Measurements from ENCODE around the gene PRG2.

DNA sequence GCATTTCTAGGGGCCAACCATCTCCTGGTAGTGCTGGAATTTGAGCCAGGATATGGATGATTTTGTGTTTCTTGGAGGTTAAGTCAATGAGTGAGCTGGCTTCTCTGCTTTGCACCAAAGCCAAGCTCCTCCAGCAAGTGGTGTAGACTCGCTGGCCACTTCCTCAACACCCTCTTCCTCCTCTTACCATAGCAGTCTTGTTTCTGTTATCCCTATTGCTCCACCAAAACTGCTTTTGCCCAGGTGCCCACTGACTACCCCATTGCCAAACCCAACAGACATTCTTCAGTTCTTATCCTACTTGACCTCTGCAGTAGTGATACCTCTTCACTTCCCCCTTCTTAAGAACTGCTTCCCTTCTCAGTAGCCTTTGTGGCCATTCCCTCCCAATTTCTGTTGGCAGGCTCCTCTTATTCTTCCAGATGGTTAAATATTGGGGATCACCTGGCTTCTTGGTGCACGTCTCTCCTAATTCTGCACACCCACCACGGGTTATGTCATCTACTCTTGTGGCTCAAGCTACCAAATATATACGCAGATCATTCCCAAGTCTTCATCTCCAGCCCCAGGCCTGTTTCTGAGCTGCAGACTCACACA lies 7.0 kb upstream of the PRG2 start:
- TF ChIP-seq, protein P1, sequence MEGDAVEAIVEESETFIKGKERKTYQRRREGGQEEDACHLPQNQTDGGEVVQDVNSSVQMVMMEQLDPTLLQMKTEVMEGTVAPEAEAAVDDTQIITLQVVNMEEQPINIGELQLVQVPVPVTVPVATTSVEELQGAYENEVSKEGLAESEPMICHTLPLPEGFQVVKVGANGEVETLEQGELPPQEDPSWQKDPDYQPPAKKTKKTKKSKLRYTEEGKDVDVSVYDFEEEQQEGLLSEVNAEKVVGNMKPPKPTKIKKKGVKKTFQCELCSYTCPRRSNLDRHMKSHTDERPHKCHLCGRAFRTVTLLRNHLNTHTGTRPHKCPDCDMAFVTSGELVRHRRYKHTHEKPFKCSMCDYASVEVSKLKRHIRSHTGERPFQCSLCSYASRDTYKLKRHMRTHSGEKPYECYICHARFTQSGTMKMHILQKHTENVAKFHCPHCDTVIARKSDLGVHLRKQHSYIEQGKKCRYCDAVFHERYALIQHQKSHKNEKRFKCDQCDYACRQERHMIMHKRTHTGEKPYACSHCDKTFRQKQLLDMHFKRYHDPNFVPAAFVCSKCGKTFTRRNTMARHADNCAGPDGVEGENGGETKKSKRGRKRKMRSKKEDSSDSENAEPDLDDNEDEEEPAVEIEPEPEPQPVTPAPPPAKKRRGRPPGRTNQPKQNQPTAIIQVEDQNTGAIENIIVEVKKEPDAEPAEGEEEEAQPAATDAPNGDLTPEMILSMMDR (IDR thresholded peaks at IDR 0.05) = no peak
- TF ChIP-seq POLR2A (IDR thresholded peaks at IDR 0.05) = no peak
- TF ChIP-seq POLR2AphosphoS5 (IDR thresholded peaks at IDR 0.05) = no peak
- no peak for TF ChIP-seq EP300 (IDR thresholded peaks at IDR 0.05)
